Endothelial cell of umbilical vein (primary cell): ENCODE data around the gene SLC25A45. TPM values are rescaled to one million over a fixed set of nuclear protein-coding genes. Genes with fewer than 3 reads are reported as not detected.

Experiments
- BruUV-seq: library from RNA; stranded (reverse); fragments of 400-500 nt; replicated peaks from 2 replicates; lab custom pipeline; 2021; lab: Mats Ljungman, UMichigan
- CTCF ChIA-PET: fragments of 300-600, 350-600 bp; sonication (Branson Sonifier 250); formaldehyde crosslinking; loops from one replicate; lab custom pipeline; 2021; ENCODE audit warnings: antibody characterized with exemption, inconsistent platforms; lab: Charles Lee
- POLR2A ChIA-PET: fragments of 300-600, 350-600 bp; sonication (Branson Sonifier 250); formaldehyde crosslinking; loops from one replicate; lab custom pipeline; 2021; ENCODE audit warnings: antibody characterized with exemption, inconsistent platforms; lab: Charles Lee
- DNase-seq: peaks from one replicate; pipeline ENCODE4 v3.0.0-alpha.2; 2011; ENCODE audit warnings: low read depth, low spot score
- FAIRE-seq: peaks from 2 replicates; lab custom pipeline; 2011; peaks lifted over from hg19 to GRCh38; lab: Jason Lieb, UNC
- H2AFZ ChIP-seq: 2 replicates; pipeline ENCODE4 v1.6.0; 2012; ENCODE audit warnings: low read depth, low read length, control low read depth, inconsistent platforms
- H3K27ac ChIP-seq: 2 replicates; pipeline ENCODE4 v1.5.1; 2011; ENCODE audit warnings: low read depth, mild to moderate bottlenecking, control low read depth, low read length, moderate library complexity; ENCODE audit not compliant: insufficient read depth
- H3K27me3 ChIP-seq, 2 experiments: 2 replicates each; pipeline versions ENCODE4 v1.6.0 to v1.6.1; 2011; ENCODE audit warnings: low read length in 2 of 2, mixed read lengths in 1 of 2; ENCODE audit not compliant: control insufficient read depth in 2 of 2, insufficient read depth in 2 of 2
- H3K36me3 ChIP-seq, 2 experiments: 2 replicates in 1 of 2; 3 replicates in 1 of 2; pipeline ENCODE4 v1.5.1; 2011; ENCODE audit warnings: low read length in 2 of 2, mild to moderate bottlenecking in 1 of 2, moderate library complexity in 1 of 2; ENCODE audit not compliant: control insufficient read depth in 2 of 2, insufficient read depth in 2 of 2; ENCODE audit errors: extremely low read depth in 1 of 2
- H3K4me1 ChIP-seq: 3 replicates; pipeline ENCODE4 v1.5.1; 2011; ENCODE audit warnings: mild to moderate bottlenecking, low read length; ENCODE audit not compliant: control insufficient read depth, insufficient read depth; ENCODE audit errors: extremely low read depth
- H3K4me2 ChIP-seq: 2 replicates; pipeline ENCODE4 v1.6.1; 2011; ENCODE audit warnings: low read length, control low read depth, mixed read lengths; ENCODE audit not compliant: insufficient read depth
- H3K4me3 ChIP-seq, 3 experiments: fragments of 200-600 bp in 1 of 3; sonication (generic), shearing (Covaris generic) in 1 of 3; replicated peaks in 1 of 3; 2 replicates each; pipeline ENCODE4 v1.5.1; 2011 to 2016; ENCODE audit warnings: control low read depth in 3 of 3, low read length in 3 of 3, mild to moderate bottlenecking in 2 of 3, inconsistent platforms in 1 of 3, low read depth in 1 of 3, moderate library complexity in 1 of 3; ENCODE audit not compliant: insufficient read depth in 1 of 3
- H3K79me2 ChIP-seq: 2 replicates; pipeline ENCODE4 v1.6.0; 2012; ENCODE audit warnings: low read length, inconsistent platforms; ENCODE audit not compliant: control insufficient read depth, insufficient read depth
- H3K9ac ChIP-seq: replicated peaks from 2 replicates; pipeline ENCODE3; 2011; ENCODE audit warnings: low read length, control low read depth; ENCODE audit not compliant: insufficient read depth; ENCODE audit errors: extremely low read depth
- H3K9me1 ChIP-seq: replicated peaks from 3 replicates; pipeline ENCODE4 v1.6.0; 2011; ENCODE audit warnings: mild to moderate bottlenecking, low read length; ENCODE audit not compliant: control insufficient read depth, insufficient read depth; ENCODE audit errors: extremely low read depth
- H3K9me3 ChIP-seq: replicated peaks from 2 replicates; pipeline ENCODE4 v1.5.1; 2012; ENCODE audit warnings: low read length, inconsistent platforms; ENCODE audit not compliant: control insufficient read depth, insufficient read depth
- H4K20me1 ChIP-seq: replicated peaks from 2 replicates; pipeline ENCODE3; 2011; ENCODE audit warnings: mild to moderate bottlenecking, low read length; ENCODE audit not compliant: control insufficient read depth, insufficient read depth; ENCODE audit errors: extremely low read depth
- CTCF ChIP-seq, 2 donors: IDR thresholded peaks; 1 replicate in 1 of 2; 2 replicates in 1 of 2; pipeline ENCODE4 v1.5.1; 2011; ENCODE audit warnings: low read length in 2 of 2, mild to moderate bottlenecking in 2 of 2, moderate library complexity in 2 of 2, control low read depth in 1 of 2, inconsistent platforms in 1 of 2, low read depth in 1 of 2; ENCODE audit not compliant: insufficient read depth in 1 of 2; ENCODE audit errors: extremely low read depth in 1 of 2
- FOS ChIP-seq: IDR thresholded peaks from 2 replicates; pipeline ENCODE4 v1.6.1; 2011; ENCODE audit warnings: mild to moderate bottlenecking, low read length, moderate library complexity, borderline replicate concordance; ENCODE audit not compliant: insufficient read depth
- GATA2 ChIP-seq: IDR thresholded peaks from 2 replicates; pipeline ENCODE4 v1.7.0; 2011; ENCODE audit warnings: low read depth, mild to moderate bottlenecking, moderate library complexity, mixed read lengths, low read length; ENCODE audit not compliant: insufficient read length, insufficient read depth
- MYC ChIP-seq: IDR thresholded peaks from one replicate; pipeline ENCODE4 v1.6.1; 2011; ENCODE audit warnings: mild to moderate bottlenecking, low read depth, low read length
- POLR2A ChIP-seq: IDR thresholded peaks from 2 replicates; pipeline ENCODE4 v1.6.1; 2012; ENCODE audit warnings: low read depth, mild to moderate bottlenecking, control low read depth, low read length
- POLR2AphosphoS5 ChIP-seq: IDR thresholded peaks from 2 replicates; pipeline ENCODE4 v1.6.1; 2012; ENCODE audit warnings: low read depth, mild to moderate bottlenecking, control low read depth, low read length, moderate library complexity; ENCODE audit not compliant: insufficient read depth
- dilution Hi-C: fragments of 300-500 bp; cut with MboI; formaldehyde crosslinking; loops from one replicate; pipeline ENCODE4 v1.15.0; 2019; ENCODE audit warnings: low sequenced_read_pairs; ENCODE audit not compliant: extremely low pct_ligation_motif_present
- intact Hi-C: fragments of 100-400 bp; cut with micrococcal nuclease; formaldehyde crosslinking; loops from one replicate; pipeline ENCODE4 v1.10.0; 2022
- polyA plus RNA-seq, 4 experiments: library from polyadenylated mRNA; depleted of rRNA in 3 of 4; stranded (reverse) in 3 of 4; unstranded in 1 of 4; fragments of >200 nt; gene quantifications; 2 replicates each; pipeline versions ENCODE4 v1.2.1 to v1.2.3, GENCODE V29; 2011 to 2012; ENCODE audit warnings: missing spikeins in 1 of 4
- total RNA-seq: library from RNA; stranded (reverse); gene quantifications from 2 replicates; pipeline ENCODE4 v1.2.3, GENCODE V29; 2021

The SLC25A45 gene
- total and polyA plus RNA-seq, 2 donors (not counting 3 experiments of a cell fraction or from before 2014, with no cell fraction given) = 1.2 to 3.1 TPM

GRCh38 chr11:65392186-65392829 is 9.9 kb upstream of the SLC25A45 start:
- H3K9ac ChIP-seq = no peak overlapping the region
- H4K20me1 ChIP-seq = no peaks in the 10 kb centered on the region
- H3K36me3 ChIP-seq = peaks cover 8 to 34% of the 10 kb centered on the region in 2 experiments
- no peaks in the 10 kb centered on the region for H3K9me1 ChIP-seq
- H3K79me2 ChIP-seq = peaks cover 59% of the 10 kb centered on the region
- intact Hi-C loops = no loop called here
- H3K27ac ChIP-seq = no peak overlapping the region
- no peaks in the 10 kb centered on the region for H3K27me3 ChIP-seq
- H2AFZ ChIP-seq = no peak overlapping the region
- H3K4me3 ChIP-seq = no peak overlapping the region
- no TSS peak for BruUV-seq
- dilution Hi-C loops = no loop called here
- POLR2A ChIA-PET = no interaction called here
- CTCF ChIA-PET = no interaction called here
- peaks cover 37% of the 10 kb centered on the region for H3K4me1 ChIP-seq
- no peak overlapping the region for H3K4me2 ChIP-seq
- DNase-seq = no peak
- TF ChIP-seq GATA2 = no peak
- TF ChIP-seq POLR2AphosphoS5 = no peak
- no peak for TF ChIP-seq POLR2A
- no peak for TF ChIP-seq FOS
- no peak for TF ChIP-seq CTCF (IDR thresholded peaks at IDR 0.05; ENCODE audit: extremely low read depth in 1 of 2, insufficient read depth in 1 of 2, low read depth in 1 of 2, low read length in 2 of 2)
- no peak for TF ChIP-seq MYC
- FAIRE-seq = no peak
- no peaks in the 10 kb centered on the region for H3K9me3 ChIP-seq
